Measurements from ENCODE around the gene CDSN.

The CDSN gene

DNA sequence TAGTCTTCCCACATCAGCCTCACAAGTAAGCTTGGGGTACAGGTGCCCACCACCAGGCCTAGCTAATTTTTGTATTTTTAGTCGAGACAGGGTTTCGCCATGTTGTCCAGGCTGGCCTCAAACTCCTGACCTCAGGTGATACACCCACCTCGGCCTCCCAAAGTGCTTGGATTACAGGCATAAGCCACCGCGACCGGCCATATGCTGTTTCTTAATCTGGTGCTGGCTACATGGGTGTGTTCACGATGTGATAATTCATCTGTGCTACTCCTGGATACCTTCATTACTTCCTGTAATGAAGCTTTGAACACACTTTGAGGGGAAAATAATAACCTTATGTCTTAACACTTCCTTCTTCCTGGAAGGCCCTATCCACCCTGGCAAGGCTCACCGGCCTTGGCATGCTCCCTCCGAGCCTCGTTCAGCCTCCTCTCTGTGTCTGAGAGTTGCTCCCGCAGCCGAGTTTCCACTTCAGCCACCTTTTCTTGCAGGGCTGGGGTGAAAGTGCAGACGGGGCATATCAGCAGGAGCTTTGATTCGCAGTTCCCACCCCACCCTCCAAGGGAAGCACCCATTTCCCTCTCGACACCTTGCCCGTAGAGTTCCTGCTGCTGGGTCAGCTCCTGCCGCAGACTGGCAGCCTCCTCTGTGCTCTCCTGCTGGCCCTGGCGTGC lies 24.2 kb upstream of the CDSN start:
- no peak for DNase-seq

DNA sequence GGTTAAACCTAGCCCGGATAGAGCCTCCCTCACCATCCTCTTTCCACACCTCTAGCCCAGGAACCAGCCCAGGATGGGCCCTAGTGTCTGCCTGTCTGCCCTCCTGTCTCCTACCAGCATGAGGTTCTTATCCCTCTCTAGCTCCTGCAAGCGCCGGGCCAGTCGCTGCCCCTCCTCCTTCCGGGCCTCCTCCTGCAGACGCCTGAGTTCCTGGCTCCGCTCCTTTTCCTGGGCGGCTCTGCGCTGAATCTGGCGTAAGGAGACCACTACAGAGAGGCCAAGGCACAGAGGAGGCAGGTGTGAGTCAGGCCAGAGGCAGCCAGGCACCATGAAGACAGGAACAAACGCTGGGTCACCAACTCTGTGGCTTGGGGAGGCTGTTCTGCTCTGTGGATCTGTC lies 22.9 kb upstream of the CDSN start:
- DNase-seq: no peak

DNA sequence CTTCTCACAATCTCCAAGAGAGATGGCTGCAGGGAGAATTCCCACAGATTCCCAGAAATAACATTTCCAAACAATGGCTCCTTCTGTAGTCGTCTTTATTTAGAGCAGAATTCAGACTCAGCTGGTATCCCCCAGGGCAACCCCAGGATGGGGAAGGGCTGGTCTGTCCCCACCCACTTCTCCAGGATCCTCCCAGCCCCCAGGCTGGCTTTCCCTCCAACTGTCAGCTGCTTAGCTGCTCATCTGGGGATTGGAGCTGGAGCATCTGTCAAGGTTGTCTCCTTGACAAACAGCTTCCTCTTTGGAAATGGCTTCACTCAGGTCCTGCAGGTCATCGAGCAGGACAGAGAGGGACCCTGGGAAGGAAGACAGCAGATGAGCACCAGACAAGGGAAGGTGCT lies 22.1 kb upstream of the CDSN start:
- no peak for DNase-seq

DNA sequence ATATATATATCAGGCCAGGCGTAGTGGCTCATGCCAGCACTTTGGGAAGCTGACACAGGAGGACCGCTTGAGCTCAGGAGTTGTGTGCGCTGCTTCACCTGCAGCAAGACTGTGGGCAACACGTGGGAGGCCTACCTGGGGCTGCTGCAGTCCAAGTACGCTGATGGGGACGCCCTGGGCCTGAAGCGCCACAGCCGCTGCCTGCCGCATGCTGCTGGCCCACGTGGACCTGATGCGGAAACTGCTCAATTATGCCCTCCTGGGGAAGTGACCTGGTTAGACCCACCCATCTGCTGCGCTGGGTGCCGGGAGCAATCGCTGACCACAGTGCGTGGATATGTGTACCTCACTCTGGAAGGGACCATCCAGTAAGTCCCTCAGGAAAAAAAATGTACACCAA lies 20.4 kb upstream of the CDSN start:
- DNase-seq: no peak

DNA sequence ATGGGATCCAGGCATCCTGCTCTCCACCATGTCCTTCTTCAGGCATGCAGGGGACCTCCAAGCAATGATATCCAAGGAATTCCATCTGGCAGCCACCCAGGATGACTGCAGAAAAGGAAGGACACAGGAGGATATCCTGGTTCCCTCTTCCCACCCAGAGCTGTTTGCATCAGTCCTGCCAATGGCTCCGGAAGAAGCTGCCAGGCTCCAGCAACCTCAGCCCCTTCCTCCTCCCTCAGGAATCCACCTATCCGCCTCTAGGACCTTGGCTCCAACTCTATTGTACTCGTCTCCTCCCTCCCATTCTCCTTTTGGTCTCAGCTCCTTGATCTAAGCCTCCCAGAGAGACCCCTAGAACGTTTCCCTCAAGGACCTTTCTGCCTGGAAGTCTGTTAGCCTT lies 19.4 kb upstream of the CDSN start:
- no peak for DNase-seq

DNA sequence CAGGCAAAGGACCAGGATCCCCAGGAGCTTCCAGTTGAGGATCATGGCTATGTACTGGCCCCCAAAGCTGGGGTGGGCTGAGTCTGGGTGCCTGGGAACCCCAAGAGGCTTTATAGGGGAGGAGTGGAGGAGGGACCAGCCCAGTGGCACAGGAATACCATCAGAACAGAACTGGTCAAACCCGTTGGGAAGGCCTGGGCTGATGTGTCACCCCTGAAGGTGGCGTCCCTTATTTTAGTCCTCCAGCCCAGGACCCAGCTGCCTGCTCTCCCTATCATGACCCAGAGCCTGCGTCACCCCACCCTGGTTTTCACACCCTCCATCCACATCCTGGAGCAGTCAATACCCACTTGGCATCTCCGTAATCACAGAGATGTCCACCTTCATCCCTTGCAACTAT lies 18.7 kb upstream of the CDSN start, which contains the start of gene PSORS1C2:
TSS of gene PSORS1C2 (minus strand) at position 85 of the 400 bp plus-strand sequence. CDS start at position 45, 40 bp downstream.
- DNase-seq: no peak

DNA sequence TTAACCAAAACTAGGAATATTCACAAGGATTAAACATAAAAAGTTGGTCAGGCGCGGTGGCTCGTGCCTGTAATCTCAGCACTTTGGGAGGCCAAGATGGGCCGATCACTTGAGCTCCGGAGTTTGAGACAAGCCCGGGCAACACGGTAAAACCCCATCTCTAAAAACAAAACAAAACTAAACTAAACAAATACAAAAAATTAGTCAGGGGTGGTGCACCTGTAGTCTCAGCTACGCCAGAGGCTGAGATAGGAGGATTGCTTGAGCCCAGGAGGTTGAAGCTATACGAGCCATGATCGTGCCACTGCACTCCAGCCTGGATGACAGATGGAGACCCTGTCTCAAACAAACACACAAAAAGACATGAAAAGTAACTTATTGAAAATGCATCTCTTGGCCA lies 15.5 kb upstream of the CDSN start:
- DNase-seq: no peak

DNA sequence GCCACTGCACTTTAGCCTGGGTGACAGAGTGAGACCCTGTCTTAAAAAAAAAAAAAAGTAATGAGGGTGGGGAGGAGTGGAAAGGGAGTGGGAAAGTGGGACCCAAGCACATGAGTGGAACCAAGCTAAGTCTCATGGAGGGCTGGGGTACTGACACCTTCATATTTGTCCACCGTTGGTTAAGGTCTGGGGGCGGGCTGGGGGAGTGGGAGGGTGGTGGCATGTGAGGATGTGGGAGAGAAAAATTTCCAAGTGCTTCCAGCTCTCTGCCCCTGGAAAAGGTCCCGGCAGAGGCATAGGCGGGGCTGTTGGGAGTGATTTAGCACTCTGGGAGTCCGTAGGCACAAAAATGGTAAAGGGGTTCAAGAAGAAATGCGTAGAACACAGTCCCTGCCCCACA lies 12.6 kb upstream of the CDSN start:
- DNase-seq: no peak

DNA sequence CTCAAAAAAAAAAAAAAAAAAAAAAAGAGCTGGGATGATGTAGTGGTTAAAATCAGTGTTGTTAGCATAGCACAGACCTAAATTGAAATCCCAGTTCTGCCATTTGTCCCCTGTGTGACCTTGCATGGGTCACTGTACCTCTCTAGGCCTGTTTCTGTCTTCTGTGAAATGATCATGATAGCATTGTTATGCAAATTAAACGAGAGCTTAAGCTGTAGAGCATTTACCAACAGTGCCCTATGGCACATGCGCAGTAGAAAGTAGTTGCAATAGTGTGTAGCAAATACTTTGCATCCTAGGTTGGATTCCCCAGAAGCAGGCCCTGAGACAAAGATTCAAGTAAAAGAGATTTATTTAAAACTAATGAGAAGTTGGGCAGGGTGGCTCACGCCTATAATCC lies 11.3 kb upstream of the CDSN start:
- no peak for DNase-seq

DNA sequence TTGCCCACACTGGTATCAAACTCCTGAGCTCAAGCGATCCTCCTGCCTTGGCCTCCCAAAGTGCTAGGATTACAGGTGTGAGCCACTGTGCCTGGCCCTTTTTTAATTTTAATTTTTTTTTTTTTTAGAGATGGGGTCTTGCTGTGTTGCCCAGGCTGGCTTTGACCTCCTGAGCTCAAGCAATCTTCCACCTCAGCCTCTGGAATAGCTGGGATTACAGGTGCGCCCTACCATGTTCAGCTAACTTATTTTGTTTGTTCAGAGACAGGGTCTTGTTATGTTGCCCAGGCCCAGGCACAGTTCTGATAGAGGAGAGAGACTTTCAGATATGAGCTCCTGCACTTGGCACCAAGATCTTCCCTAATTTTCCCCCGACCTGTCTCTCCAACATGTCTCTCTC lies 10.5 kb upstream of the CDSN start:
- DNase-seq: no peak

DNA sequence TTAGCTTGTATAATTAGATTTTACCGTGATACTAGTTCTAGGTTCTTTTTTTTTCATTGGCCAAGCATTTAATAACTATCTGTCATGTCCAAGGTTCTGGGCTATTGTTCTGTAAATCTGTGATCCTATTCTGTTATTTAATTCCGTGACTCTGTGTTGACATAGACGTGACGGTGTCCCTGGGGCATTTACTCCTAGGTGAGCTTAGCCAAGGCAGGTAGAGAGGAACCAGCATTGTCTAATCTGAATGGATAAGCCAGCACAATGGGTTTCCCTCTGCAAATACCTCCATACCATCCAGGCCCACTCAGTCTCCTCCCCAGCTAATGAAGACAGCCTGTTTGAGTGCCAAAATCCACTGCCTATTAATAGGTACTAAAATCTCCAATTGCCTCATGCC lies 8.9 kb upstream of the CDSN start:
- no peak for DNase-seq

DNA sequence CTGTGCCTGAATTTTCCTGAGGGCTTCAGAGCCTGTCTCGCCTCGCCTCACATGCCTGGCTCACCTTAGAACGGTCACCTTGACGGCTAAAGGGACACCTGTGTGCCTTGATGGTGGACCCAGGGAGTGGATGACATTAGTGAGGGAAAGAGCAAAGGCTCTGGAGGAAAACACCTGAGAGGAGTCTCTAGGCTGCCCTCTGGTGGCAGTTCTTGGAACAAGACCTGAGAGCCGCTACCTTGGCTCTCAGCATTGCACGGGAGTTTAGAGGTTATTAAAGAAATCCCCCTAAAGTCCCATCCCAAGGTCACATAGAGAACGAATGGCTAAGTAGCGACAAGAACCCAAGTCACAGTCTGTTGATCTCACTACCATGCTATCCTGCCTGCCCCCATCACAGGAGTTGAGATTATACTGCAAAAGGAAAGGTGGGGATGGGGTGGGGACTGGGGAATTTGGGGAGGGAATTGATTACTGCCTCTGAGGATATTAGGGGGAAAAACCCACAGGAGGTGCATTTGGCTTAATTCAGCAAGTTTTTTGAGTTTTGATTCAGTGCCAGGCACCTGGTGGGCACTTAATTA lies 7.9 kb upstream of the CDSN start:
- DNase-seq: peak; percentile 59

DNA sequence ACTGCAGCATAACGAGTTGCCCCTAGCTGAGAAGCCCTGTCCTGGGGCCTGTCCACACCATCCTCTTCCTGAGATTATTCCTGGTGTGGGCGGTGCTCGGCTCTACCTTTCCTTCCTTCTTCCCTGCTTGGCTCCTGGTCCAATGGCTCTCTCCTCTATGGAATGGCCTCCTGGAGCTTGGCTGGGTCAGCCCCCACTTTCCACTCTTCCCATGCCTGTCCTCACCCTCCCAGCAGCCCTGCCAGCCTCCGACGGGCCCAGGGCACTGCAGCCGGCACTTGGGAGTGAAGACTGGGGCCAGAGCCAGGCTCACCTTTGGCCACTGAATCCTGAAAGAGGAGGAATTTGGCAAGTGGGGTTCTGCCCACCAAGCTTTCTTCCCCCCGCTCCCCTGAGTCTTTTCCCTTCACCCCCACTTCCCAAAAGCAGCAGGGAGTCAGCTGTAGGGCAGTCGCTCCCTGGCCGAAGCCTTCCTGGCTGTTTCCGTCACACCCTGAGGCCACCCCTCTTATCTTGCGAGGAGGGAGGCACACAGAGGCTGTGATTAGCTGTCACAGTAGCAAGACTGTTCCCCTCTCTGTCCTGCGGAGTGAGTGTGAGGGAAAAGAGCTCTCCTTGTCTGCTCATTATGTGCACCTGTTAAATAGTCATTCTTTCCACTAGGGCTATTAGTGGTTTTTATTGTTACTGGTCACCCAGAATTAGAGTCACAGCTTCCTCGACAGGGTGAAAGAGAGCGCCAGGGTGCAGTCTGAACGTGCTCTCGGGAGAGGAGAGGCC lies 6.3 kb upstream of the CDSN start:
- DNase-seq: no peak

DNA sequence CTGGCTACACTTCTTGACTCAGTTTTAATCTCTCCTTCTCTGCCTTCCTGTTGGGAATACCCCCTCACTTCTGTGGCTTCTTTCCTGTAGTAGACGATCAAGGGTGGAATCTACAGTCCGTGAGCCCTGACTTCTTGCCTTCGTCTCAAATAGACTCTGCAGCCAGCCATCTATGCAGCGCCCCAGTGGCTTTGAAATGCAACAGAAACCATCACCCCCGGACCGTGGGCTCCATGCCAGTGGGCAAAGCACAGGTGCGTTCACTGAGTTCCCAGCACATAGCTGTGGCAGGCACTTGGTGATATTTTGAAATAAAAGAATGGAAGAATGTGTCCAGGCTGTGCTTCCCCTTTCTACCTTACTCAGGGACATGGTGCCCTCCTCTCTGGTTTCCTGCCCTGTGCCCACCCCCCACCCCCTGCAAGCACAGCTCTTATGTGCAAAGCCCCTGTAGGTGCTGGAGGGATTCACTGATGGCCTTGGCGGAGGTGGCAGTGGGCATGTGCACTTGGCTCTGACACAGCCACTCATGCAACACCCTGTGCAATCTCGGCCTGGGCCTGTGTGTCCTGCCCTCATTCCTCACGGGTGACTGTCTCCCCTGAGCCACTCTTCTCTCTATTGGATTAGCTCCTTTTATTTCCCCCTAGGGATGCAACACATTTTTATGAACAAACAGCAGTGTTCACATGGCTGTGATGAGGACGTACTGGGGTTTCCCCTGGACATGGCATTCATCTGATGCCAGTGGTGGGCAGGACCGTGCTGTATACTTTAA lies 5.5 kb upstream of the CDSN start:
- no peak for DNase-seq

DNA sequence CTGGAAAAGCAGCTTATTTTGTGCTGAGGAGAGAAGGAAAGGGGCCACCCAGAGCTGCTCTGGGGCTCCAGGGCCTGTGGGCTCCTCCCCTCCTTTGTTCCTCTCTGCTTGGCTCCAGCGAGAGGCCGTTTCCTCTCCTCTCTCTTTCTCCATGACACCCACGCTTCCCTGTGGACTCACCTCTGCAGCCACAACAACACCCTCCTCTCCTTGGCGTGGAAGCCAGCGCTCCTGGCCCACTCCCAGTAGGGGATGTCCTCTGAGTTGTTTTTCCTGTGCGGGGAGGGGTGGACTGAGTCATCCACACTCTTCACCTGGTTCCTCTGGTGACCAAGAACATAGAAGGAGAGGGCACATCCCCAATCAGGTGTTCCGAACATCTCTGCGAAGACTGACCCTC lies 4.9 kb upstream of the CDSN start:
- no peak for DNase-seq

DNA sequence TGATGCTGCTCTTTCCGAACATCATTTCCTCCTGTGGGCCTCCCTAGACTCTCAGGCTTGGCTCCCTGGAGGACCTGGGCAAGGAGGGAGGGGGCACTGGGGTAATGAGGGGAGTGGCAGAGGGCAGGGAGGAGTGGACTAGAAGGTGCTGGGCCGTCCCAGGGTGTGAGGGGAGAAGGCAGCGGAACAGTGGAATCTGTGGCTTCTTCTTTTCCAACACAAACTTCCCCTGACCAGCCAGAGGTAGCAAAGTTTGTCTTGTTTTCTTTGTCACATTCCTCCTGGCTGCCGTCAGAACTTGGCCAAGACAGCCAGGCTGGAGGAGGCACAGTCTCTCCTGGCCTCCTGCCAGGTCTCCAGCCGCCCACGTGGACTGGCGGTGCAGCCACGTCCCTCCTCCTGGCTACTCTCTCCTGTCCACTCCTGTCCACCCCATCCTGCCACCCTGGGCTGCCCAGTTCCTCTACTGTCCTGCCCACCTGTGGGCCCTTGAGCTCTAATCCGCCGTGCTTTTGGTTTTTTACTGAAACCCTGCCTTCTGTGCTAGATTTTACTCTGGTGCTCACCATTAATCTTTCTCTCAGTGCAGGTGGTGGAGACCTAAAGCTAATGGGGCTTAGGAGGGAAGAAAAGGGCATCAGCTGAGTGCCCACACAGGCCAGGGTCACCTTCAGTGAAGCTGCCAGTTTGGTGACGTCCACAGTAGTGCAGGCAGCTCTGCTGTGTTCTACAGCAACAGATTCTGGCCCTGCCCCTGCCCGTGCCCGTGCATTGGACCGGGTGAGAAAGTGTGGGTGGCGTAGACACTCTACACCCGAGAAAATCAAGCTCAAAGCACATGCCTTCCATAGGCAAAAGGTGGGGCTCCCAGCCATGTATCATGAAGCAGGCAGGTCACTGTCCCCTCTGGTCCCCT lies 2.8 kb upstream of the CDSN start:
- no peak for DNase-seq

DNA sequence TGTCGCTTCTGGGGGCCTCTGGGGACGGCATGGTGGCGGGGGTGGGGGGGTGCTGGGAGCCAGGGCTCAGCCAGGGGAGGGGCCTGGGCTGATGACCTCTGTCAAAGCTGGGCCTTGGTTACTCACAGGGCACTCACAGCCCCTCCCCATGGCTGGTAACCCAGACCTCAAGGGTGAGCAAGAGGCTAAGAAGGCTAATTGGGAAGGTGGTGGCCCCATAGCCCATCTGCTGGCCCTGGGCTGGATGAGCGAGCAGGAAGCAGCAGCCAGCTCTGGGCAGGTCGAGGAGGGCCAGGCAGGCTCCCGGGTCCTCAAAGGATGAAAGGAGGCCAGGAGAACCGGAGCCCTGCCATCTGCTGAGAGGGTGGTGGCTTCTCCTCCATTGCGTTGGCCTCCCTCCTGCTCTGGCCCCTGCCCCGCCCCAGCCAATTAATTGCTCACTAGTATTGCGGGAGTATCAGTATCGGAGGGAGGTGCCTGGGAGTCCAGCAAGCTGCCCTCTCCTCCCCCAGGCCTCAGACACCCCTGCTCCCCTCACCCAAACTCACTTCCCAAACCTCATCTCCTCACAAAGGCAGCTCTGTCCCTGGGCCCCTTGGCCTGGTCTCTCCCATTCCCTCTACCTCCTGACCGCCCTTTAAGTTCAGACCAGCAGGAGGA lies 1.0 kb upstream of the CDSN start:
- DNase-seq: no peak

DNA sequence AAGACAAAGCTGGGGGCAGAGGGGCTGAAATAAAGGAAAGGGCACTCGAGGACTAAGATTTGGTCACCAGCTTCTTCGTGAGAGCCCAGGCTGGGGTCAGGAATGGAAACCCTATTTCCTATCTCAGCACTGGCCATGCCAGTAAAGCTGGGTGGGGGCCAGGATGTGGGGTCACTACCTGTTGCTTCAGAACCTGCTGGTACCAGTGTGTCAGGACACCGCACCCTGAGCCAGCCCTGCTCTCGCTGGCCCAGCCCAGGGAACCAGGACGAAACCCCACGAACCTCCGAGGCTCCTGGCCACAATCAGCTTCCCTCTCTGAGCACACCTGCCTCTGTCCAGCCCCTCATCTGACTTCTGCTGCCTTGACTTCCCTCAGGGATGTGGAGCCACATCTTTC lies 2.1 kb downstream of the CDSN start:
- DNase-seq: no peak

DNA sequence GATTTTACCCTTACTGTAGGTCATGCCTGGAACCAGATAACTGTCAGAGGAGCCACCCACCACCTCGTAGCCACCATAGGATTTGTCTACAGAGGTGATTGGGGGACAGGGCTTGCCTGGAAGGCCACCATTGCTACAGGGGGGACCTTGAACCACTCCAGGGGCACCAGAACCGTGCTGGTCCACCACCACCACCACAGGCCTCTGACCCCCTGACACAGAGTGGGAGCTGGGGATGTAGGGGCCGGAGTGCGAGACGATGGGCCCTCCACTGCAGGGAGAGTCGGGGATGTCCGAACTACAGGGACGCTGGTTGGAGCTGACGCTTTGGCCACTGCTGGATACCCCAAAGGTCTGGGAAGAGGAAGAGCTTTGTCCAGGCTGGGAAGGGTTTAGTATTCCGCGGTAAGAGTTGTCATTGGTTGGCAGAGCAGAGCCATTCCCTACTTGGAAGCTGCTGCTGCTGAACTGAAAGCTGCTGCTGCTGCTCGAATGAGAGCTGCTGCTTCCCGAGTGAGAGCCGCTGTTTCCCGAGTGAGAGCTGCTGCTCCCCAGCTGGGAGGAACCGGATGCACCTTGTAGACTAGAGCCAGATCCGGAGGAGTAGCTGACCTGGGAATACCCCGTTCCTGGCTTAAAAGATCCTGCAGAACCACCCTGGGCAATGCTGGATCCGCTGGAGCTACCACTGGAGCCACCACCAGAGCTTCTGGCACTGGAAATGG lies 3.4 kb downstream of the CDSN start:
- no peak for DNase-seq

DNA sequence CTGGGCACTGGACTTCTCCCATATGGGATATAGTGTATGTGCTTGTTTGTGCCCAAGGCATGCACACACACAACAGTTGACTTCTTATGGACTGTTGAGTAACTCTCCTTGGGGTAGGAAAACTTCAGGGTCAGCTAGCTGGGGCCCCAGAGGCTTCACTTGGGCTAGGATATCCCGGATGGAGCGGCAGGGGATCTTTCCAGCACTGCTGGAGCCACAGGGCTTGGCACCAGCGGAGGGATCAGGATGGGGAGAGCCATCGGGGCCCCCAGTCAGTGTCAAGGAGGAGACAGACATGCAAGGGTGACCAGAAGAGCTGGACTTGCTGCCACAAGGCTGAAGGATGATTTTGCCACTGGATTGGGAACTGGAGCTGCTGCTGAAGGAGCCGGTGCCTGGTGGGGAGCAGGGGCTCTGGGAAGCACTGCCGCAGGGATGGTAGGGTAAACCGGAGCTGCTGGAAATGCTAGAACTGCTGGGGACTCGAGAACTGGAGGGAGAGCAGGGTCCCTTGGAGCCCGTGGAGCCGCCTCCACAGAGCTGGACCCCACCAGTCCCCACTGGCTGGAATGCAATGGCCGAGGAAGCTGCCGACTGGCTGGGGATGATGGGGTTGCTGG lies 4.2 kb downstream of the CDSN start:
- no peak for DNase-seq

Data from activated effector memory CD4-positive, alpha-beta T cell treated with Interleukin-2 at 50 U/mL for 16 hours (primary cell).